Measurements from ENCODE around the gene TAGLN2. TPM values are rescaled to one million over a fixed set of nuclear protein-coding genes. Genes with fewer than 3 reads are reported as not detected.

TAGLN2 gene
- polyA plus RNA-seq, 3 donors: 658 to 1,259 (median 918) TPM

GRCh38 chr1:159921251-159921650 is 4.1 kb downstream of the TAGLN2 start:
- H3K4me2 ChIP-seq (replicated peaks; ENCODE audit: extremely low read depth, low read length, poor library complexity, severe bottlenecking): peak overlapping the region; percentile 78
- H3K27me3 Mint-ChIP-seq (ENCODE audit: low read depth in 3 of 3): peaks cover 0 to 18% (median 1%) of the 10 kb centered on the region in 3 donors
- H3K79me2 ChIP-seq (ENCODE audit: insufficient read depth, low read length): peaks cover 71% of the 10 kb centered on the region
- peaks cover 54% of the 10 kb centered on the region for H4K20me1 ChIP-seq (ENCODE audit: insufficient read depth, low read length)
- peaks cover 58 to 66% of the 10 kb centered on the region in 2 donors for H3K36me3 Mint-ChIP-seq
- DNase-seq: peak; percentile 68 to 92 (median 77)
- intact Hi-C loops (cut with micrococcal nuclease): loop anchor here in 1 of 2 donors (10.0 kb wide), 1 partner anchor 424 kb away; the partner anchor contains the start of genes COPA and NCSTN
- H3K27me3 ChIP-seq (ENCODE audit: control insufficient read depth in 2 of 2, insufficient read depth in 2 of 2, low read length in 2 of 2): no peaks in the 10 kb centered on the region
- peak overlapping the region in 1 of 3 experiments; percentile 94 for H3K4me3 ChIP-seq (replicated peaks in 1 of 3; ENCODE audit: low read depth in 2 of 3, low read length in 3 of 3)
- H3K36me3 ChIP-seq (replicated peaks in 1 of 2; ENCODE audit: control insufficient read depth in 1 of 2, insufficient read depth in 2 of 2, low read length in 2 of 2): peaks cover 39 to 47% of the 10 kb centered on the region in 2 donors
- no peak for TF ChIP-seq CTCF (IDR thresholded peaks at IDR 0.05)
- H3K9me3 Mint-ChIP-seq: peaks cover 0 to 3% (median 0%) of the 10 kb centered on the region in 7 donors
- H2AFZ ChIP-seq (ENCODE audit: insufficient read depth, low read depth, low read length, poor library complexity, severe bottlenecking): no peak overlapping the region
- H3K4me3 Mint-ChIP-seq: peak overlapping the region in 1 of 2 donors; percentile 96
- H3K27ac Mint-ChIP-seq: peak overlapping the region; percentile 97 to 100 (median 100)
- peak overlapping the region; percentile 95 to 99 for H3K27ac ChIP-seq (ENCODE audit: low read depth in 1 of 2, low read length in 2 of 2)
- H3K9me3 ChIP-seq (replicated peaks in 1 of 2; ENCODE audit: control insufficient read depth in 1 of 2, insufficient read depth in 1 of 2, low read length in 2 of 2): no peaks in the 10 kb centered on the region
- WGBS (ENCODE audit: insufficient coverage): no CpG with 5 or more reads among the region's 1 CpG
- peaks cover 43% of the 10 kb centered on the region for H3K4me1 Mint-ChIP-seq
- peaks cover 39 to 43% of the 10 kb centered on the region in 2 donors for H3K4me1 ChIP-seq (ENCODE audit: control insufficient read depth in 1 of 2, insufficient read depth in 2 of 2, low read length in 2 of 2)
- no peak overlapping the region for H3K9ac ChIP-seq (ENCODE audit: insufficient read depth, low read length, poor library complexity, severe bottlenecking)

GRCh38 chr1:159920651-159921050 is 4.7 kb downstream of the TAGLN2 start:
- H3K4me2 ChIP-seq (replicated peaks; ENCODE audit: extremely low read depth, low read length, poor library complexity, severe bottlenecking): no peak overlapping the region
- WGBS (ENCODE audit: insufficient coverage): no CpG with 5 or more reads among the region's 1 CpG
- Mint-ChIP-seq H3K27ac (peak overlapping the region; percentile 97 to 100 (median 100)), H3K36me3 (peaks cover 64 to 72% of the 10 kb centered on the region in 2 donors), H3K4me3 (no peak overlapping the region), H3K4me1 (peaks cover 37% of the 10 kb centered on the region), H3K27me3 (ENCODE audit: low read depth in 3 of 3) (peaks cover 0 to 18% (median 1%) of the 10 kb centered on the region in 3 donors), H3K9me3 (peaks cover 0 to 3% (median 0%) of the 10 kb centered on the region in 7 donors)
- H3K27ac ChIP-seq (ENCODE audit: low read depth in 1 of 2, low read length in 2 of 2): peak overlapping the region in 1 of 2 donors; percentile 99
- H3K79me2 ChIP-seq (ENCODE audit: insufficient read depth, low read length): peaks cover 67% of the 10 kb centered on the region
- no peak for TF ChIP-seq CTCF (IDR thresholded peaks at IDR 0.05)
- H2AFZ ChIP-seq (ENCODE audit: insufficient read depth, low read depth, low read length, poor library complexity, severe bottlenecking): no peak overlapping the region
- intact Hi-C loops (cut with micrococcal nuclease): loop anchor here in 1 of 2 donors (10.0 kb wide), 1 partner anchor 424 kb away; the partner anchor contains the start of genes COPA and NCSTN
- no peak for DNase-seq
- no peaks in the 10 kb centered on the region for H3K27me3 ChIP-seq (ENCODE audit: control insufficient read depth in 2 of 2, insufficient read depth in 2 of 2, low read length in 2 of 2)
- peak overlapping the region; percentile 11 for H3K9ac ChIP-seq (ENCODE audit: insufficient read depth, low read length, poor library complexity, severe bottlenecking)
- H3K36me3 ChIP-seq (replicated peaks in 1 of 2; ENCODE audit: control insufficient read depth in 1 of 2, insufficient read depth in 2 of 2, low read length in 2 of 2): peaks cover 42 to 53% of the 10 kb centered on the region in 2 donors
- no peak overlapping the region for H3K4me3 ChIP-seq (replicated peaks in 1 of 3; ENCODE audit: low read depth in 2 of 3, low read length in 3 of 3)
- H3K4me1 ChIP-seq (ENCODE audit: control insufficient read depth in 1 of 2, insufficient read depth in 2 of 2, low read length in 2 of 2): peaks cover 34 to 39% of the 10 kb centered on the region in 2 donors
- no peaks in the 10 kb centered on the region for H3K9me3 ChIP-seq (replicated peaks in 1 of 2; ENCODE audit: control insufficient read depth in 1 of 2, insufficient read depth in 1 of 2, low read length in 2 of 2)
- H4K20me1 ChIP-seq (ENCODE audit: insufficient read depth, low read length): peaks cover 56% of the 10 kb centered on the region

Measured in CD14-positive monocyte (primary cell).